Body of pancreas (tissue), 4 donors: ENCODE data around the gene CNTRL. TPM values are rescaled to one million over a fixed set of nuclear protein-coding genes. Genes with fewer than 3 reads are reported as not detected.
A peak's percentile ranks its signal among the peaks of the same experiment; 100 is the strongest.
"Not testable (repeated sequence)": the region's sequence is repeated elsewhere in the genome, so short reads cannot be mapped to it uniquely, and the experiment has no call there.

Experiments
- ATAC-seq: fragments of 150-250 bp; one replicate; pipeline ENCODE4 v1.9.1; 2016
- DNase-seq, 4 donors: peaks; one replicate each; pipeline ENCODE4 v3.0.0-alpha.2; 2019
- H3K27ac ChIP-seq, 4 donors: fragments of 200-600 bp; sonication (generic); 1 replicate in 3 of 4; 2 replicates in 1 of 4; pipeline versions ENCODE4 v1.5.1 to v1.6.1; 2016 to 2019; ENCODE audit warnings: mild to moderate bottlenecking in 1 of 4, mixed read lengths in 1 of 4, moderate library complexity in 1 of 4
- H3K27me3 ChIP-seq, 2 donors: fragments of 200-600 bp; sonication (generic); one replicate each; pipeline ENCODE4 v1.6.0; 2016; ENCODE audit warnings: mild to moderate bottlenecking in 1 of 2
- H3K36me3 ChIP-seq, 2 donors: fragments of 200-600 bp; sonication (generic); replicated peaks in 1 of 2; 2 replicates each; pipeline ENCODE4 v1.5.1; 2016; ENCODE audit warnings: low read depth in 2 of 2; ENCODE audit not compliant: insufficient read depth in 1 of 2
- H3K4me1 ChIP-seq: fragments of 200-600 bp; sonication (generic); one replicate; pipeline ENCODE4 v1.6.0; 2016
- H3K4me3 ChIP-seq, 2 donors: fragments of 200-600 bp; sonication (generic); 1 replicate in 1 of 2; 2 replicates in 1 of 2; pipeline ENCODE4 v1.5.1; 2016 to 2019
- H3K9me3 ChIP-seq, 3 donors: fragments of 200-600 bp; sonication (generic); 1 replicate in 2 of 3; 2 replicates in 1 of 3; pipeline ENCODE4 v1.5.1; 2016
- CTCF ChIP-seq, 7 experiments: fragments of 450-650 bp in 4 of 7; fragments of 200-600 bp in 3 of 7; sonication (generic) in 3 of 7; IDR thresholded peaks; one replicate each; pipeline ENCODE4 v1.5.1; 2016 to 2019; ENCODE audit warnings: antibody characterized with exemption in 7 of 7
- POLR2A ChIP-seq, 3 donors: fragments of 450-650 bp; IDR thresholded peaks; one replicate each; pipeline ENCODE4 v1.6.1; 2016; ENCODE audit warnings: antibody characterized with exemption in 3 of 3, mild to moderate bottlenecking in 2 of 3
- WGBS, 2 donors: methylation state at CpG; one replicate each; pipeline ENCODE4 v1.1.5; 2017; 5-methylcytosine and 5-hydroxymethylcytosine counted together
- intact Hi-C: fragments of 100-400 bp; cut with DNase I; formaldehyde crosslinking; loops from one replicate; pipeline ENCODE4 v1.15.1; 2023
- total RNA-seq, 2 donors: library from RNA; depleted of rRNA; stranded (reverse); fragments of >200 nt; gene quantifications; one replicate each; pipeline ENCODE4 v1.1.0, GENCODE V29; 2016

CNTRL gene
- 10 to 100 TPM; 16.1 to 20.8 TPM for total RNA-seq

GRCh38 chr9:121074370-121075250 is at the start of gene CNTRL:
Gene CNTRL, plus strand, starts transcription at chr9:121074955. Its CDS starts 13,372 bp downstream, at chr9:121088327.
- H3K9me3 ChIP-seq: no peaks in the 10 kb centered on the region
- intact Hi-C loops: no loop called here
- peak; percentile 87 to 93 (median 90) for DNase-seq
- H3K27ac ChIP-seq: peak within 1 kb of the TSS; percentile 72 to 91 (median 82)
- 0 to 1% methylated on average over 29 to 85 of the region's 85 CpGs for WGBS, 2 donors
- H3K4me1 ChIP-seq: peaks cover 13% of the 10 kb centered on the region
- H3K4me3 ChIP-seq: peak within 1 kb of the TSS; percentile 44 to 68
- peak; percentile 90 for ATAC-seq
- TF ChIP-seq POLR2A (IDR thresholded peaks at IDR 0.05): peak; percentile 64 to 85 (median 72)
- TF ChIP-seq CTCF (IDR thresholded peaks at IDR 0.05): no peak
- H3K27me3 ChIP-seq: no peaks in the 10 kb centered on the region
- no peaks in the 10 kb centered on the region for H3K36me3 ChIP-seq

DNA sequence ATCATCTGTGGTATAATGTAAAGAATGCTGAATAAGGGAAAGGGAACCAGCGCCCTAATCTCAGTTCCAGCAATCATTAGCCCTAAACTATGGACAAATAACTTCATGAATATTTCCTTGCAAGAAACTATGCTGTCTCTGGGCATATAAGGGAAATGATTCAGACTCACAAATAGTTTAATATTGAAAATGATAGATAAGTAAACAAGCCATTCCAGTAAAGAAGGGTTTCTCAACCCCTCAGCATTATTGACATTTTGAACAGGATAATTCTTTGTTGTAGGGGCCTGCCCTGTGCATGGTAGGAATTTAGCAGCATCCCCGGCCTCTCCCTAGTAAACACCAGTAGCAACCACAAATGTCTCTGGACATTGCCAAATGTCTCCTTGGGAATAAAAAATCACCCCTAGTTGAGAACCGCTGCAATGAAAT is 48.5 kb upstream of the CNTRL start:
- no peak overlapping the region for H3K4me3 ChIP-seq
- no peak overlapping the region for H3K27ac ChIP-seq
- no peaks in the 10 kb centered on the region for H3K36me3 ChIP-seq
- no peak for TF ChIP-seq CTCF (IDR thresholded peaks at IDR 0.05)
- no peak for TF ChIP-seq POLR2A (IDR thresholded peaks at IDR 0.05)
- DNase-seq: no peak
- ATAC-seq: no peak
- intact Hi-C loops: no loop called here
- H3K4me1 ChIP-seq: no peaks in the 10 kb centered on the region
- H3K9me3 ChIP-seq: no peaks in the 10 kb centered on the region
- H3K27me3 ChIP-seq: no peaks in the 10 kb centered on the region
- WGBS, 2 donors: 84 to 90% methylated on average over 3 of the region's 3 CpGs

- Histone ChIP-seq H3K27me3 (no peaks in the 10 kb centered on the region), H3K4me1 (no peaks in the 10 kb centered on the region), H3K27ac (no peak overlapping the region), H3K4me3 (no peak overlapping the region), H3K36me3 (no peaks in the 10 kb centered on the region), H3K9me3 (no peaks in the 10 kb centered on the region)
- TF ChIP-seq CTCF (IDR thresholded peaks at IDR 0.05): no peak
- no peak for TF ChIP-seq POLR2A (IDR thresholded peaks at IDR 0.05)
- ATAC-seq (no peak), DNase-seq (no peak)
- intact Hi-C loops: no loop called here
Measured at GRCh38 chr9:121026768-121027167, 48.0 kb upstream of the CNTRL start.

DNA sequence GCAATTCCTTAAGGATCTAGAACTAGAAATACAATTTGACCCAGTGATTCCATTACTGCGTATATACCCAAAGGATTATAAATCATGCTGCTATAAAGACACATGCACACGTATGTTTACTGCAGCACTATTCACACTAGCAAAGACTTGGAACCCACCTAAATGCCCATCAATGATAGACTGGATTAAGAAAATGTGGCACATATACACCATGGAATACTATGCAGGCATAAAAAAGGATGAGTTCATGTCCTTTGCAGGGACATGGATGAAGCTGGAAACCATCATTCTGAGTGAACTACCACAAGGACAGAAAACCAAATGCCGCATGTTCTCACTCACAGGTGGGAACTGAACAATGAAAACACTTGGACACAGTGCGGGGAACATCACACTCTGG is 46.5 kb upstream of the CNTRL start:
- 73% methylated on average over 4 of the region's 4 CpGs for WGBS, 2 donors

DNA sequence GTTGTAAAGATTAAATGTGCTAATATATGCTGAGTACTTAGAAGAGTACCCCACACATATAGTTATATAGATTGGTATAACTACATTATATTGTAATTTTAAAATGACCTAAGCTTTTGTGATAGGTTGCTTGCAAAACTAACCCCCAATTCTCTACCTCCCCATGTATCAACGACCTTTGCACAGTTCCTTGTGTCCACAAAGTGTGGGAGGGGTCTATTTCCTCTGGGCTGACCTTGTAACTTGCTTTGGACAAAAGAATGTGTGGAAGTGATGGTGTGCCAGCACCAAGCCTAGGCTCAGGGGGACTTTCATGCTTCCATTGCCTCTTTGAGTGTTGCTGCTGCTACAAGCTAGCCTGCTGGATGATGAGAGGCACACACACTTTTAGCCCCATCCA is 45.3 kb upstream of the CNTRL start:
- 47 to 65% methylated on average over 1 of the region's 1 CpG for WGBS, 2 donors
- intact Hi-C loops: no loop called here
- H3K27ac ChIP-seq: no peak overlapping the region
- H3K4me3 ChIP-seq: no peak overlapping the region
- DNase-seq (no peak), ATAC-seq (no peak)
- H3K36me3 ChIP-seq: no peaks in the 10 kb centered on the region
- H3K9me3 ChIP-seq: no peaks in the 10 kb centered on the region
- H3K4me1 ChIP-seq: no peaks in the 10 kb centered on the region
- TF ChIP-seq CTCF (IDR thresholded peaks at IDR 0.05) (no peak), POLR2A (IDR thresholded peaks at IDR 0.05) (no peak)
- H3K27me3 ChIP-seq: no peaks in the 10 kb centered on the region

More for the DNA sequence above, 46.5 kb upstream of the CNTRL start:
- H3K27ac ChIP-seq, ATAC-seq, H3K4me3 ChIP-seq, H3K4me1 ChIP-seq, DNase-seq, H3K9me3 ChIP-seq, H3K36me3 ChIP-seq, intact Hi-C loops, H3K27me3 ChIP-seq: not testable (repeated sequence)
